AG09319 (cell line): Measurements from ENCODE around the gene CCDC187.

Source experiments
- DNase-seq: peaks from one replicate; pipeline ENCODE4 v3.0.0-alpha.2; 2010; ENCODE audit warnings: low read depth; ENCODE audit errors: extremely low read depth
- TF ChIP-seq, protein P1 (sequence below): IDR thresholded peaks from 2 replicates; pipeline ENCODE4 v1.5.1; 2011; ENCODE audit warnings: low read depth, mild to moderate bottlenecking, inconsistent platforms, low read length, moderate library complexity

CCDC187 gene

GRCh38 chr9:136334541-136334940, 30.6 kb upstream of the CCDC187 start:
- TF ChIP-seq, protein P1, sequence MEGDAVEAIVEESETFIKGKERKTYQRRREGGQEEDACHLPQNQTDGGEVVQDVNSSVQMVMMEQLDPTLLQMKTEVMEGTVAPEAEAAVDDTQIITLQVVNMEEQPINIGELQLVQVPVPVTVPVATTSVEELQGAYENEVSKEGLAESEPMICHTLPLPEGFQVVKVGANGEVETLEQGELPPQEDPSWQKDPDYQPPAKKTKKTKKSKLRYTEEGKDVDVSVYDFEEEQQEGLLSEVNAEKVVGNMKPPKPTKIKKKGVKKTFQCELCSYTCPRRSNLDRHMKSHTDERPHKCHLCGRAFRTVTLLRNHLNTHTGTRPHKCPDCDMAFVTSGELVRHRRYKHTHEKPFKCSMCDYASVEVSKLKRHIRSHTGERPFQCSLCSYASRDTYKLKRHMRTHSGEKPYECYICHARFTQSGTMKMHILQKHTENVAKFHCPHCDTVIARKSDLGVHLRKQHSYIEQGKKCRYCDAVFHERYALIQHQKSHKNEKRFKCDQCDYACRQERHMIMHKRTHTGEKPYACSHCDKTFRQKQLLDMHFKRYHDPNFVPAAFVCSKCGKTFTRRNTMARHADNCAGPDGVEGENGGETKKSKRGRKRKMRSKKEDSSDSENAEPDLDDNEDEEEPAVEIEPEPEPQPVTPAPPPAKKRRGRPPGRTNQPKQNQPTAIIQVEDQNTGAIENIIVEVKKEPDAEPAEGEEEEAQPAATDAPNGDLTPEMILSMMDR, result no peak
- DNase-seq, result no peak

DNA sequence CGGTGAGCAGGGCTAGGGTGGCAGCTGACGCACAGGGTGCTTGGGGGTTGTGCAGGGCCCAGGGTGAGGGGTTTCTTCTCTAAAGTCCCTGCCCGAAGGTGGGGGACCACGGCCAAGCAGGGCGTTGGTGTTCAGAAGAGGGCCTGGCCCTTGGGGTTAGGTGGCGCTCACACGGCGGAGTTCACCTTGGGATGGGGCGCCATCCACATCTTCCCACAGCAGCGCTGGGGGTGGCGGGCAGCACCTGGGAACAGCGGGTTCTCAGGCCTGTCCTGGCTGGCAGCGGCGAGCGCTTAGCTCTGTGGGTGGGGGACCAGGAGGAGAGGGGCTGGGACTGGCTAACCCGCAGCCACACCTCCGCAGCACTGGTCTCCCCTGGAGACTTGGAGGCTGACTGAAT, 29.6 kb upstream of the CCDC187 start:
- TF ChIP-seq, protein P1, result no peak
- DNase-seq, result no peak

GRCh38 chr9:136333045-136333444, 29.2 kb upstream of the CCDC187 start:
- TF ChIP-seq, protein P1, result no peak
- no peak for DNase-seq

DNA sequence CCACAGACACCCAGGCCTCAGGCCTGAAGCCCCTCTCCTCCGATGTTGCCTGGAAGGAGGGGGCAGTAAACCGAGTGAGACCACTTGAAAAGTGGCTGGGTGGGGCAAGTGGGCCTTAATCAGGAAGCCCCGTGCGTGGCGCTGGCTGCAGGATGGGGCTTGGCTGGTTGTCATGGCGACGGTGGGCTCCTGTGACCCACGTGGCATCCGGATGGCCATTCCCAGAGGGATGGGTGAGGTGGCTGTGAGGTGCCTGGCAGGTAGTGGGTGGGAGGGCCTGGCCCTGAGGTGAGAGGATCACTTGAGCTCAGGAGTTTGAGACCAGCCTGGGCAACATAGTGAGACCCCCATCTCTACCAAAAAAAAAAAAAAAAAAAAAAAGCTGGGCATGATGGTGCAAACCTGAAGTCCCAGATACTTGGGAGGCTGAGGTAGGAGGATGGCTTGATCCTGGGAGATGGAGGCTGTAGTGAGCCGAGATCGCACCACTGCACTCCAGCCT, 28.6 kb upstream of the CCDC187 start:
- DNase-seq, result no peak
- TF ChIP-seq, protein P1, result no peak

- TF ChIP-seq, protein P1, result no peak
- no peak for DNase-seq
These were observed 27.9 kb upstream of the CCDC187 start for GRCh38 chr9:136331556-136332481.

GRCh38 chr9:136331030-136331429, 27.1 kb upstream of the CCDC187 start:
- TF ChIP-seq, protein P1, result no peak
- DNase-seq, result no peak

- DNase-seq, result no peak
- TF ChIP-seq, protein P1, result no peak
These were observed 26.6 kb upstream of the CCDC187 start for GRCh38 chr9:136330406-136330990.
